ENCODE results near the gene SSR2.
A peak's percentile ranks its signal among the peaks of the same experiment; 100 is the strongest.

The SSR2 gene

GRCh38 chr1:156020293-156021092, at the start of gene SSR2:
SSR2 (minus strand) TSS chr1:156020951; CDS start chr1:156020167, 784 bp downstream.
- CTCF ChIA-PET, result interaction anchor here (0.8 to 1.7 kb wide), 9 partner anchors 10 to 116 kb away, joined by 3 to 6 read pairs (median 3); no protein-coding TSS in a partner anchor
- POLR2A ChIA-PET, result no interaction called here
- no peak for TF ChIP-seq CTCF (IDR thresholded peaks at IDR 0.05; ENCODE audit: insufficient read depth, low read length, missing control alignments)
- peak within 1 kb of the TSS; percentile 92 for H3K4me3 ChIP-seq (ENCODE audit: low read depth, low read length)
- DNase-seq (ENCODE audit: low read depth, low spot score), result peak; percentile 47

- no peak for TF ChIP-seq CTCF (IDR thresholded peaks at IDR 0.05; ENCODE audit: insufficient read depth, low read length, missing control alignments)
- H3K4me3 ChIP-seq (ENCODE audit: low read depth, low read length), result no peak overlapping the region
- no peak for DNase-seq (ENCODE audit: low read depth, low spot score)
- ChIA-PET CTCF (no interaction called here), POLR2A (no interaction called here)
Observed at GRCh38 chr1:156070548-156070947, 49.8 kb upstream of the SSR2 start.

GRCh38 chr1:156069490-156070455, 49.0 kb upstream of the SSR2 start:
- no peak for TF ChIP-seq CTCF (IDR thresholded peaks at IDR 0.05; ENCODE audit: insufficient read depth, low read length, missing control alignments)
- no peak overlapping the region for H3K4me3 ChIP-seq (ENCODE audit: low read depth, low read length)
- DNase-seq (ENCODE audit: low read depth, low spot score), result no peak
- CTCF ChIA-PET, result no interaction called here
- POLR2A ChIA-PET, result no interaction called here

GRCh38 chr1:156067262-156067661, 46.5 kb upstream of the SSR2 start:
- CTCF ChIA-PET, result interaction anchor here (0.9 to 4.1 kb wide), 19 partner anchors 8 to 166 kb away, joined by 3 to 29 read pairs (median 5); partner anchors contain the start of gene UBQLN4
- H3K4me3 ChIP-seq (ENCODE audit: low read depth, low read length), result no peak overlapping the region
- POLR2A ChIA-PET, result no interaction called here
- TF ChIP-seq CTCF (IDR thresholded peaks at IDR 0.05; ENCODE audit: insufficient read depth, low read length, missing control alignments), result no peak
- DNase-seq (ENCODE audit: low read depth, low spot score), result no peak

- POLR2A ChIA-PET, result interaction anchor here (0.6 kb wide), 1 partner anchor 36 kb away, joined by 5 read pairs; no protein-coding TSS in a partner anchor
- TF ChIP-seq CTCF (IDR thresholded peaks at IDR 0.05; ENCODE audit: insufficient read depth, low read length, missing control alignments), result no peak
- DNase-seq (ENCODE audit: low read depth, low spot score), result no peak
- no peak overlapping the region for H3K4me3 ChIP-seq (ENCODE audit: low read depth, low read length)
- CTCF ChIA-PET, result interaction anchor here (0.6 to 4.1 kb wide), 32 partner anchors 9 to 168 kb away, joined by 3 to 29 read pairs (median 4); partner anchors contain the start of genes KHDC4 and LAMTOR2
Observed at GRCh38 chr1:156065871-156066270, 45.1 kb upstream of the SSR2 start.

Measured in AG04449 (cell line).